NCI-H1436 (cell line): ENCODE results near the gene INPP5E.

Source experiments
- DNase-seq: peaks from one replicate; lab custom pipeline; 2025; lab: John Stamatoyannopoulos, UW

Gene INPP5E

DNA sequence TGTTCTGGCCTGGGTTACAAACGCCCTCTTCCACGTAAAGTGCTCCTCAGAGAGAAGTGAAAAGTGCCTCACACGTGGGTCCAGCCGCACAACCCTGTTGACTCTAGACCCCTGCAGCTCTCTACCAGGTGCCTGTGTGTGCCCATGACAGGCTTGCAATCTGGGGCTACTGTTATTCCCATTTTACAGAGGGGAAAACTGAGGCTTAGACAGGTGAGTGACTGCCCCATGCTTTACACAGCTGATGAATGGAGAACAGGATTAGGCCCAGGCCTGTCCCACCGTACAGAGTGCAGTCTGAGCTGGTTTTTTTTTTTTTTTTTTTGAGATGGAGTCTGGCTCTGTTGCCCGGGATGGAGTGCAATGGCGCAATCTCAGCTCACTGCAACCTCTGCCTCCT is 6.2 kb upstream of the INPP5E start:
- no peak for DNase-seq

DNA sequence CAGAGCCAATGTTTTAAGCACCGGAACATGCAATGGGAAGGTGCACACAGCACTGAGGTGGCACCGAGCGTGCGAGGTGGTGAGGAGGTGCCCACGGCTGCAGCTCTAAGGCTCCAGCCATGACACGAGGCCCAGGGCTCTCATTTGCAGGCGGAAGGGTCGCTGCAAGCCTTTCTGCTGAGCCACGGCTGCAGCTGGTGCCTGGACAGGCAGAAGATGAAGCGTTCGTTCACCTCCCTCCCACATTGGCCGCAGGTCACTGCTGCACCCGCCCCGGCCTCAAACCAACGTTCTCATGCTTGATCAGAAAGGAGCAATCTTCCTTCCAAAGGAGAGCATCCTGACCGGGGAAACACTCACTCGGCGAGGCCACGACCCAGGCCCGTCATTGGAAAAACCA is 4.5 kb upstream of the INPP5E start:
- DNase-seq: no peak

DNA sequence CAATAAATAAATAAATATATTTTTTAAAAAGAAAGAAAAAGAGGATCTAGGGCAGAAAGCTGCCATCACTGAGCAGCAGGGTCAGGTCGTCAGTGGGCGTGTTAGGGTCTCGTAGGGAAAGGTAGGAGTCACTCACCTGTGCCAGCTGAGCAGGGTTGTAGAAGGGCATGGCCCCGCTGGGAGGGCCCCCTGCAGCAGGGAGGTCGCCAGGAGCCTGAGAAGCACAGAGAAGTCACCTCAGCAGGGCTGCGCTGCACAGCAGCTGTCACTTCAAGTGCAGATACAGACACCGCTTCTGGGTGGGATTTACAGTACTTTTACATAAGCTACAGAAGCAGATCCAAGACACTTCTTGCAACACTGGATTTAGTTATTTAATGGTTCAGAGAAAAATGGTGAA is 4.0 kb upstream of the INPP5E start:
- DNase-seq: no peak

- DNase-seq: no peak
Observed at GRCh38 chr9:136443087-136443486, 3.4 kb upstream of the INPP5E start.

- no peak for DNase-seq
Observed at GRCh38 chr9:136442265-136442664, 2.6 kb upstream of the INPP5E start.

- DNase-seq: no peak
Observed at GRCh38 chr9:136441681-136442245, 2.1 kb upstream of the INPP5E start.

GRCh38 chr9:136441191-136441680 is 1.6 kb upstream of the INPP5E start:
- DNase-seq: no peak

DNA sequence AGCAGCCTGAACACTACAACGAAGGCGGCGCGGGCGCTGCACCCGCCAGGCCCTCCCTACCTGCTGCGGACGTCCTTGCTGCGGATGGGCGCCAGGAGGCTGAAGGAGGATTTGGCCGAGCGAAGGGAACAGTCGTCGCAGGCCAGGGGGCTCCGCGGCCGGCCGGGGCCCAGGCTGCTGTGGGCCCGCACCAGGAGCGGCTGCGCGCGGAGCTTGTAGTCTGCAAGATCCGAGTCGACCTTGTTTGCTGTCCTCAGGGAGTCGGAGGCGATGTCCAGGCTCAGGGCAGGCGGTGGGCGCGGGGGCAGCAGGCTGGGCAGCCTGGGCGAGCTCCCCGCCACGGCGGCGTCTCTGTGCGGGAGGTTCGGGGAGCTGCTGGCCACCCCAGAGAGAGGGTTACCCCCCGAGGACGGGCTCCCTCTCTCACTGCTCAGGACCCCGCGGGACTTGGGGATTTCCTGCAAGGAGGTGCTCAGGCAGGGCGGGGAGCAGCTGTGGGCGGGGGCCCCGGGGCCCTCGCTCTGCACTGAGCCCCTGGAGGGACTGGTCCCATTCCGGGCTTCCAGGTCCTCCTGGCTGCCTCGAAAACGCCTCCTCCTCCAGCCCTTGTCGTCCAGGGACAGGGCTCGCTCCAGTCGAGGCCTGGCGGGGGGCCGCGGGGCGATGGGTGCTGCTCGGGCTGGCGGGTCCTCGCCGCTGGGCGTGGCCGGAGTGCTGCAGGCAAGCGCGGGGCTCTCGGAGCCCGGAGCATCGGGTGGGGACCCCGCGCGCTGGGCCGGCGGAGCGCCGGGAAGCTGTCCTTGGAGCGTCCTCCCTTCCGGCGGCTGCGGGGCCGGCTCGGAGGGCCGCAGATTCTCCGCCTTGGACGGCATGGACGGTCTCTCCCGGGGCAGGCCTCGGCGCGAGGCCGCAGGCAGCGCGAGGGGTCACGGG is 831 bp downstream of the INPP5E start:
- no peak for DNase-seq

DNA sequence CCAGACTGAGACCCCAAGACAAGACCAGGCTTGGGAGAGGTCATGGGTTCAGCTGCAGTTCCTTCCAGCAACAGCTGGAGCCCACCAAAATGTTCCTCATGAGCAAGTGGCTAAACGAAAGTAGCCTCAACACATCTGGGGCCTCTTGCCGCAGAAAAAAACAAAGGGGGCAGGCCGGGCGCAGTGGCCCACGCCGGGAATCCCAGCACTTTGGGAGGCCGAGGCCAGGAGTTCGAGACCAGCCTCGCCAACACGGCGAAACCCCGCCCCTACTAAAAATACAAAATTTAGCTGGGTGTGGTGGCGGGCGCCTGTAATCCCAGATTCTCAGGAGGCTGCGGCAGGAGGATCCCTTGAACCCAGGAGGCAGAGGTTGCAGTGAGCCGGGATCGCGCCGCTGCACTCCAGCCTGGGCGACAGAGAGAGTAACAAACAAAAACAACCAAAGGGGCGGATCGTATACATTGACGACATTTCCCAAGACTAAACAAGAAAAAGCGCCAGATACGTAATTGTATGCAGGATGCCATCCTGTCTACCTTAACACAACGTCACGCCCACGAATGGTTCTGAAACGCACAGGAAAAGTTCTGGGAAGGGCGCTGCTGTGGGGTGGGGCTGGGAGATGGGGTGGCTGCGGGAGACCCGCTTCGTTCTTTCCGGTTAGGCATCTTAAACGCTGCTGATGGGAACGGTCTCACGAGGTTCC is 1.7 kb downstream of the INPP5E start:
- DNase-seq: no peak

DNA sequence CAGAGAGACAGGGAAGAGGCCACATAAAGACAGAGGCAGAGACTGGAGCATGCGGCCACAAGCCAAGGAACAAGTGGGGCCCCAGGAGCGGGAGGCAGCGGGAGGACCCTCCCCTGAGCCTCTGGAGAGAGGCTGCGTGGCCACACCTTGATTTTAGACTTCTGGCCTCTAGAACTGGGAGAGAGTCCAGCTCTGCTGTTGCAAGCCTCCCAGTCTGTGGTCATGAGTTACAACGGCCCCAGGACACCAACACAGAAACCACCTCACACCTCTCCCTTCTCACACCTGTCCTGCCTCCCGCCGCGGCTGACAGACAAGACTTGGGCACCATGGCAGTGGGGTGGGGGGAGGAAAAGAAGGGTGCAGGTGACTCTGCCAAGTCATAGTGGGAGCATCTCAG is 2.2 kb downstream of the INPP5E start:
- DNase-seq: no peak

GRCh38 chr9:136436055-136436634 is 3.5 kb downstream of the INPP5E start:
- no peak for DNase-seq

DNA sequence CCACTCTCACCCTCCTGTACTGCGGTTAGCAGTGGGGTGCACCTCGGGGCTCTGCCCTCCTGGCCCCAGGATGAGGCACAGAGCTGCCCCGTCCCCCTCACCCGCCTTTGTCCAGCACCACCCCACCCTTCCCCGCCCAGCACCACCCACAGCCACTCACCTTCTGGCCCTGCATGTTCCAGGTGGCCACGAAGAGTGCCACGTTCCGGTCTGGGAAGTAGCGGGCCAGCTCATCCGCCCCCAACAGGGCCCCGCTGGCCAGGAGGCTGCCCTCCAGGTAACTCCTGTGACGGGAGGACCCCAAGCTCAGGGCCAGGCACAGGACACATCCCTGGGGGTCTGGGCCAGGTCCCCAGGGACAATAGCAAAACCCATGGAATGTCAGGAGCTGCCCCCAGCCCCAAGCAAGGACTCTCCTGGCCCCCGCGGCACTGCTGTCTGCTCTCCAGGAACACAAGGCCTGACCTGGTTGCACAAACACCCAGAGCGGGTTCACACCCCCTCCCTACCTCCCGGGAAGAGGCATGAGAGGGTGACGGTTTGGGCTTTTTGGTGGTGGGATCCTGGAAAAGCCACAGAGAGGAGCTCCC is 5.0 kb downstream of the INPP5E start:
- DNase-seq: no peak

GRCh38 chr9:136433849-136434579 is 5.6 kb downstream of the INPP5E start:
- no peak for DNase-seq

DNA sequence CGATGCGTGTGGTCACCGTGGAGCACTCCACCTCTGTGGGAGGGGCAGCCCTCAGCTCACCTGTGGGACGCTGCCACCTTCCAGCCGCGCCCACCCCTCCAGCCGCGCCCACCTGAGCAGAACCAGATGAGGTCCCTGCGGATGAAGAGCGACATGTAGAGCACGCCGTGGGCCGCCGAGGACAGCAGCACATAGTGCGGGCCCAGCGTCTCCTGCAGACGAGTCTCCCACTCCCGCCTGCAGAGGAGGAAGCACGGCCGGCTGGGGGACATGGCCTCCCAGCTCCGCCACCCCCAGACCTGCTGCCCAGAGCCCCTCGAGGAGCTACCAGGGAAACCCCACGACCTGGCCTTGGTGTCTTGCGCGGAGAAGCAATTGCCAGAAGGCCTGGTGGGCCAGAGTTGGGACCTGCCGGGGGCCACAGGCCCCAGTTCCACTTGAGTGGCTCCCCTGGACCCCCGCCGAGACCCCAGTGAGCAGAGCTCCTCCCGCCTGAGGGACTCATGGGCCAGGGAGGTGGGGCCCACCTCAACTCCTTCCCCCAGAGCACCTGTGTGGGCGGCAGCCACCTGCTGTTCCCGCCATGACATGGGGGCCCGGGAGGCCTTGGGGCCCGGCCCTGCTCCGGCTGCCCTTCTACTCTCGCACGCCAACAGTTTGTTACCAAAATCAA is 6.5 kb downstream of the INPP5E start:
- DNase-seq: no peak

DNA sequence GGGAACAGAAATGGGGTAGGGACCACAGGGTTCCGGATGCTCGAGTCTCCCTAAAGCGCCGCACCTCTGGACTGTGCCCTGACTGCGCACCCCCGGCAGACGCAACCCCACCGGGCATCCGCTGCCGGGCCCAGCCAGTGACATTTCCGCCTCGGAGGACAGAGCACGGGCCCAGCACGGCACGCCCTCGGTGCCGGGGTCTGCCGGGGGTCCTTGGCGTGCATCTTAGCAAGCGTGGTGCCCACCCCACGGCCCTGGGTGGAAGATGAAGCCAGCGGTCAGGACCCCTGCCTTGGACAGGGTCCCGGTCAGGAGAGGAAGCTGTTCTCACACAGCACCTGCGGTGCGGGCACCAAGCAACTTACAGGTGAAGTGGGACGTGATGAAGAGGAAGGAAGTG is 7.1 kb downstream of the INPP5E start:
- no peak for DNase-seq

- no peak for DNase-seq
Observed at GRCh38 chr9:136431782-136432350, 7.8 kb downstream of the INPP5E start.

GRCh38 chr9:136430588-136431234 is 8.9 kb downstream of the INPP5E start:
- DNase-seq: no peak

DNA sequence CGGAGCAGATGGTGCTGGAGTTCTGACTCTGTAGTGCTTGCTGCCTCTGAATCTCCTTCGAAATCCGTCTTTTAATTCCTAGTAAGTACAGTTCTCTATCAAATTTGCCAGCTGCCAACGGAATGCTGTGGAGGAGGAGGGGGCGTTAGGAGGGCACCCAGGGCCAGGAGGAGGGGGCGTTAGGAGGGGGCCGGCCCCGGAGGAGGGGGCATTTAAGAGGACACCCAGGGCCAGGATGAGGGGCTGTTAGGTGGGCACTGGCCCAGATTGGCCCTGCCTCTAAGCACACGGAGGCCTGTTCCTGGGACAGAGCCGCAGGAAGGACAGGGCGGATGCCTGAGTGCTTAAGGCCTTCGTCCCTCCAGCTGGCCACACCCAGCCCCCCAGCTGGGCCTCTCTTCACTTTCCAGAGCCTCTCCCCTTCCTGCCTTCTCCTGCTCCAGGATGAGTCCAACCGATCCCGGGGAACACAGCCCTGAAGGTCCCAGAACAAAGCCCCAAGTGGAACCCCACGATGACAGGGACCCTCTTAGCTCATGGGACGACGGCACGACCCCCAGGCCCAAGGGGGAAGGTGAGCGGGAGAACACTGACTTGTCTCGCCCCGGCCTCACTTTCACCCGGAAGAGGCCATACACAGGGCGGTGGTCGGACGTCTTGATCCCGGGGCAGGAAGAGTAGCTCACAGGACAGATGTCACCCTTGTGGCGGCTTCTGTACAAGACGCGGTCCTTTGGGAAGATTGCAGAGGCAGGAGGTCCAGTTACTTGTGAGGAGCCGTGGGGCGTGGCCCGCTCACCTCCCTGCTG is 9.8 kb downstream of the INPP5E start:
- no peak for DNase-seq

DNA sequence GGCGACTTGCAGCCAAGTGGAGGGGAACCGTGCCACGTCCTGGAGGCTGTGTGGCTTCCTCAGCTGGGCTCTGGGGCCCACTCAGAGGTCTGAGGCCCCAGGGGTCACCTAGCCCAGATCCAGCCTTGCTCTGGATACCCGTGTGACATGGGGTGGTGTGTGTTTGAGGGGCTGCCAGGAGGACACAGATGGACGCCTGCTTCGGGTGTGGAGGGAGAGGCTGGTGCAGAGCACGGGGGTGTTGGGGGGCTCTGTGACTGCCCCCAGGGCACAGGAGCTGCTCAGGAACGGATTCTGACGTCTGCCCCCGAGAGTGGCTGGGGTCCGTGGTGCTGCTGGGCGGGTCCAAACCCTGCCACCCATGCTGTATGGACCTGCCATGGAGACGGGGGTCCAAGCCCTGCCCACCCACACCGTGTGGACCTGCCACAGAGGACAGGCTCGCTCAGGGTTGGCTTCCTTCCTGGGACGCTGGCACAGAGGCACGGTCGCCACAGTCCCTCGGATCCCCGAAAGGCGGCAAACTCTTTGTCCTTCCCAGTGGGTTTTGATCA is 10.5 kb downstream of the INPP5E start:
- no peak for DNase-seq
